ENCODE results near the gene ABCC2.
"Not testable (repeated sequence)": the region's sequence is repeated elsewhere in the genome, so short reads cannot be mapped to it uniquely, and the experiment has no call there.

Gene ABCC2

DNA sequence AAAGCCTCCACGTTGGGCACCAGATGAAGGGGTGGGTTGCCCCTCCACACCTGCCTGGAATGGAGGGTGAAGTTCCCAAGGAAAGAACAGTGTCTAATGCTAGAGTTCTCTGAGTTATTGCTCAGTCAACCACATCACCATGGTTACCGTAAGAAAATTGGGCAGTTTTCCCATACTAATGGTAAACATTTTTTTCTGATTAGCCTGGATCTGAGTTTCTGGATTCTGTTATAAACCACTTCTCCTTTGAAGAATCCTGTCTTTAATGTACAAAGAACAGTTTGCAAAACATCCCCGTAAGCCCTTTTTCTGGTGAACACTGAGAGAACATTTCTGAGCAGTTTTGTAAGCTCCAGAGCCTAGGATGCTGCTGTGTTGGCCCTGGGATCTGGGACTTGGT lies 45.5 kb downstream of the ABCC2 start:
- CTCF ChIA-PET = interaction anchor here (3.7 kb wide), 1 partner anchor 18 kb away, joined by 26 read pairs; no protein-coding TSS in a partner anchor
- POLR2A ChIA-PET = no interaction called here
- H3K4me3 ChIP-seq (ENCODE audit: low read depth, low read length) = no peak overlapping the region
- no peak for TF ChIP-seq CTCF (IDR thresholded peaks at IDR 0.05; ENCODE audit: insufficient read depth, low read length, missing control alignments)
- DNase-seq (ENCODE audit: low read depth, low spot score) = no peak

DNA sequence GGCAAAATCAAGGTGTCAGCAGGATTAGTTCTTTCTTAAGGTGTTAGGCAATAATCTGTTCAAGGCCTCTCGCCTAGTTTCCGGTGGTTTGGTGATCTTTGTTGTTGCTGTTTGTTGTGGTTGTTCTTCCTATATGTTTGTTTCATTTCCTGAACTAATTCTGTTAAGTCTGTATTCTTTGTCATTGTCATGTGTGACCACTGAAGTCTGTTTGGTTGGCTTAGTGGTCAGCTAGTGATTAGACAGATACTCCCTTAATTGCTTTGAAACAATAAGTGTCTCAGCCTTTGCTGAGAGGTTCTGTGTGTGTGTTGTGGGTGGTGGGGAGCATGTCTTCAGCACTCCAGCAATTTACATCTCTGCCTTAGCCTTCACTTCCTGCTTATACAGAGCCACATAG lies 46.0 kb downstream of the ABCC2 start:
- CTCF ChIA-PET = interaction anchor here (3.7 kb wide), 1 partner anchor 17 kb away, joined by 26 read pairs; no protein-coding TSS in a partner anchor
- POLR2A ChIA-PET = interaction anchor here (0.5 kb wide), 1 partner anchor 102 kb away, joined by 6 read pairs; no protein-coding TSS in a partner anchor
- H3K4me3 ChIP-seq (ENCODE audit: low read depth, low read length) = no peak overlapping the region
- no peak for TF ChIP-seq CTCF (IDR thresholded peaks at IDR 0.05; ENCODE audit: insufficient read depth, low read length, missing control alignments)
- DNase-seq (ENCODE audit: low read depth, low spot score) = no peak

- no peak overlapping the region for H3K4me3 ChIP-seq (ENCODE audit: low read depth, low read length)
- POLR2A ChIA-PET = no interaction called here
- DNase-seq (ENCODE audit: low read depth, low spot score) = no peak
- CTCF ChIA-PET = interaction anchor here (5.4 kb wide), 1 partner anchor 13 kb away, joined by 54 read pairs; no protein-coding TSS in a partner anchor
- TF ChIP-seq CTCF (IDR thresholded peaks at IDR 0.05; ENCODE audit: insufficient read depth, low read length, missing control alignments) = no peak
These were observed 50.0 kb downstream of the ABCC2 start for GRCh38 chr10:99832439-99832838.

GRCh38 chr10:99834410-99834809 lies 52.0 kb downstream of the ABCC2 start:
- ChIA-PET CTCF (interaction anchor here (0.7 to 5.4 kb wide), 3 partner anchors 11 to 211 kb away, joined by 3 to 54 read pairs (median 4); no protein-coding TSS in a partner anchor), POLR2A (interaction anchor here (1.1 kb wide), 1 partner anchor 102 kb away, joined by 3 read pairs; the partner anchor contains the start of genes COX15 and CUTC)
- peak; percentile 49 for DNase-seq (ENCODE audit: low read depth, low spot score)

DNA sequence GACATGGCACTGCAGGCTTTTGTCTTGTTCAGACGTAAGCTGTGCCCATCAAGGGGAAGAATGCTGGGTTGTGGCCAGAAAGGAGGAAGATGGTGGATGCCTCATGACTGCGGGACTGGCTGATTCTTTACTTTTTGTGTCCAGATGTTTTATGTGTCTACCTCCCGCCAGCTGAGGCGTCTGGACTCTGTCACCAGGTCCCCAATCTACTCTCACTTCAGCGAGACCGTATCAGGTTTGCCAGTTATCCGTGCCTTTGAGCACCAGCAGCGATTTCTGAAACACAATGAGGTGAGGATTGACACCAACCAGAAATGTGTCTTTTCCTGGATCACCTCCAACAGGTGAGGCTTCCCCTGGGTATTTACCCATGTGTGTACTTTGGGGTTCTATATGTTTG lies 53.5 kb downstream of the ABCC2 start:
- POLR2A ChIA-PET = no interaction called here
- no peak overlapping the region for H3K4me3 ChIP-seq (ENCODE audit: low read depth, low read length)
- CTCF ChIA-PET = interaction anchor here (0.9 to 5.4 kb wide), 3 partner anchors 8 to 210 kb away, joined by 3 to 54 read pairs (median 3); no protein-coding TSS in a partner anchor
- DNase-seq (ENCODE audit: low read depth, low spot score) = no peak
- TF ChIP-seq CTCF (IDR thresholded peaks at IDR 0.05; ENCODE audit: insufficient read depth, low read length, missing control alignments) = no peak

More at GRCh38 chr10:99834410-99834809, 52.0 kb downstream of the ABCC2 start:
- H3K4me3 ChIP-seq (ENCODE audit: low read depth, low read length) = no peak overlapping the region
- TF ChIP-seq CTCF (IDR thresholded peaks at IDR 0.05; ENCODE audit: insufficient read depth, low read length, missing control alignments) = no peak

- no peak overlapping the region for H3K4me3 ChIP-seq (ENCODE audit: low read depth, low read length)
- ChIA-PET CTCF (interaction anchor here (0.9 to 5.4 kb wide), 2 partner anchors 9 to 209 kb away, joined by 3 to 54 read pairs; no protein-coding TSS in a partner anchor), POLR2A (no interaction called here)
- no peak for DNase-seq (ENCODE audit: low read depth, low spot score)
- no peak for TF ChIP-seq CTCF (IDR thresholded peaks at IDR 0.05; ENCODE audit: insufficient read depth, low read length, missing control alignments)
These were observed 54.3 kb downstream of the ABCC2 start for GRCh38 chr10:99836711-99837110.

GRCh38 chr10:99840859-99841258 lies 58.4 kb downstream of the ABCC2 start:
- CTCF ChIA-PET; POLR2A ChIA-PET; H3K4me3 ChIP-seq (ENCODE audit: low read depth, low read length); DNase-seq (ENCODE audit: low read depth, low spot score): not testable (repeated sequence)

All from AG04449 (cell line).